Measurements from ENCODE around the gene SORCS1.

DNA sequence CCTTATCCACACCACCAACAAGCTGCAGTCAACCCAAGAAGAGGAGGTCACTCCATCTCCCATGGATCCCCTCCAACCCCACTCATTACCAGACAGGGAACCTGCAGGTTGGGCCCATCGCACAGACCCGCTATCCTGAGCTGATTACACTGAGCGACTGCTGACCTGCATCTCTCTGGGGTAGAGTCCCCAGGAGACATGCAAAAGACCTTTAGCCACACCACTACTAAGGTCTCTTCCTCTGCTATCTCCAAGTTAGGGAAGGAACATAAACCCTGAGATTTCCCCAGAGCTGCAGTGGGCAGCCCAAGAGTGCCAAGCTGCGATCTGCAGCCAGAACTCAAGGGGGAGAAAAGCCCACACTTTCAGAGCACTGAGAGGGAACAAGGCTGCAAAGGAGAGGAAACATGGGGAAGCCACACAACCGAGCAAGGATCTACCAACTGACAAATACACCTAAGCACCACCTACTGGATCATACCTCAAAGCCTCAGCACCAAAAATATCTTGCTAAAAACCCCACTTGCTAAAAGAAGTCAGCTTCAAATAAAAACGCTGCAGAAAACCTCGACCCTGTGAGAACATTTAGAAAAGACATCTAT is 298.2 kb downstream of the SORCS1 start:
- TF ChIP-seq TAF1 (IDR thresholded peaks at IDR 0.05; ENCODE audit: low read depth) (no peak), EGR1 (IDR thresholded peaks at IDR 0.05) (no peak), EP300 (IDR thresholded peaks at IDR 0.05; ENCODE audit: borderline replicate concordance) (no peak), NFIC (IDR thresholded peaks at IDR 0.05) (no peak), ZBTB7A (IDR thresholded peaks at IDR 0.05; ENCODE audit: low read depth) (no peak), RAD21 (IDR thresholded peaks at IDR 0.05; ENCODE audit: low read depth) (no peak), TEAD4 (IDR thresholded peaks at IDR 0.05) (no peak), CEBPB (IDR thresholded peaks at IDR 0.05) (no peak), CREB1 (IDR thresholded peaks at IDR 0.05; ENCODE audit: low read depth) (no peak), YY1 (IDR thresholded peaks at IDR 0.05; ENCODE audit: low read depth) (no peak)
- TF ChIP-seq, protein P1, sequence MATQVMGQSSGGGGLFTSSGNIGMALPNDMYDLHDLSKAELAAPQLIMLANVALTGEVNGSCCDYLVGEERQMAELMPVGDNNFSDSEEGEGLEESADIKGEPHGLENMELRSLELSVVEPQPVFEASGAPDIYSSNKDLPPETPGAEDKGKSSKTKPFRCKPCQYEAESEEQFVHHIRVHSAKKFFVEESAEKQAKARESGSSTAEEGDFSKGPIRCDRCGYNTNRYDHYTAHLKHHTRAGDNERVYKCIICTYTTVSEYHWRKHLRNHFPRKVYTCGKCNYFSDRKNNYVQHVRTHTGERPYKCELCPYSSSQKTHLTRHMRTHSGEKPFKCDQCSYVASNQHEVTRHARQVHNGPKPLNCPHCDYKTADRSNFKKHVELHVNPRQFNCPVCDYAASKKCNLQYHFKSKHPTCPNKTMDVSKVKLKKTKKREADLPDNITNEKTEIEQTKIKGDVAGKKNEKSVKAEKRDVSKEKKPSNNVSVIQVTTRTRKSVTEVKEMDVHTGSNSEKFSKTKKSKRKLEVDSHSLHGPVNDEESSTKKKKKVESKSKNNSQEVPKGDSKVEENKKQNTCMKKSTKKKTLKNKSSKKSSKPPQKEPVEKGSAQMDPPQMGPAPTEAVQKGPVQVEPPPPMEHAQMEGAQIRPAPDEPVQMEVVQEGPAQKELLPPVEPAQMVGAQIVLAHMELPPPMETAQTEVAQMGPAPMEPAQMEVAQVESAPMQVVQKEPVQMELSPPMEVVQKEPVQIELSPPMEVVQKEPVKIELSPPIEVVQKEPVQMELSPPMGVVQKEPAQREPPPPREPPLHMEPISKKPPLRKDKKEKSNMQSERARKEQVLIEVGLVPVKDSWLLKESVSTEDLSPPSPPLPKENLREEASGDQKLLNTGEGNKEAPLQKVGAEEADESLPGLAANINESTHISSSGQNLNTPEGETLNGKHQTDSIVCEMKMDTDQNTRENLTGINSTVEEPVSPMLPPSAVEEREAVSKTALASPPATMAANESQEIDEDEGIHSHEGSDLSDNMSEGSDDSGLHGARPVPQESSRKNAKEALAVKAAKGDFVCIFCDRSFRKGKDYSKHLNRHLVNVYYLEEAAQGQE (IDR thresholded peaks at IDR 0.05; ENCODE audit: low read depth), result no peak
- TF ChIP-seq, protein P2, sequence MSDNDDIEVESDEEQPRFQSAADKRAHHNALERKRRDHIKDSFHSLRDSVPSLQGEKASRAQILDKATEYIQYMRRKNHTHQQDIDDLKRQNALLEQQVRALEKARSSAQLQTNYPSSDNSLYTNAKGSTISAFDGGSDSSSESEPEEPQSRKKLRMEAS (IDR thresholded peaks at IDR 0.05), result no peak

Measured in Ishikawa (cell line).